Measurements from ENCODE around the gene WWC2. TPM values are rescaled to one million over a fixed set of nuclear protein-coding genes. Genes with fewer than 3 reads are reported as not detected.
"Not testable (repeated sequence)": the region's sequence is repeated elsewhere in the genome, so short reads cannot be mapped to it uniquely, and the experiment has no call there.

Gene WWC2
- total RNA-seq, 1 experiment from 2014 or later, result 16.0 TPM

DNA sequence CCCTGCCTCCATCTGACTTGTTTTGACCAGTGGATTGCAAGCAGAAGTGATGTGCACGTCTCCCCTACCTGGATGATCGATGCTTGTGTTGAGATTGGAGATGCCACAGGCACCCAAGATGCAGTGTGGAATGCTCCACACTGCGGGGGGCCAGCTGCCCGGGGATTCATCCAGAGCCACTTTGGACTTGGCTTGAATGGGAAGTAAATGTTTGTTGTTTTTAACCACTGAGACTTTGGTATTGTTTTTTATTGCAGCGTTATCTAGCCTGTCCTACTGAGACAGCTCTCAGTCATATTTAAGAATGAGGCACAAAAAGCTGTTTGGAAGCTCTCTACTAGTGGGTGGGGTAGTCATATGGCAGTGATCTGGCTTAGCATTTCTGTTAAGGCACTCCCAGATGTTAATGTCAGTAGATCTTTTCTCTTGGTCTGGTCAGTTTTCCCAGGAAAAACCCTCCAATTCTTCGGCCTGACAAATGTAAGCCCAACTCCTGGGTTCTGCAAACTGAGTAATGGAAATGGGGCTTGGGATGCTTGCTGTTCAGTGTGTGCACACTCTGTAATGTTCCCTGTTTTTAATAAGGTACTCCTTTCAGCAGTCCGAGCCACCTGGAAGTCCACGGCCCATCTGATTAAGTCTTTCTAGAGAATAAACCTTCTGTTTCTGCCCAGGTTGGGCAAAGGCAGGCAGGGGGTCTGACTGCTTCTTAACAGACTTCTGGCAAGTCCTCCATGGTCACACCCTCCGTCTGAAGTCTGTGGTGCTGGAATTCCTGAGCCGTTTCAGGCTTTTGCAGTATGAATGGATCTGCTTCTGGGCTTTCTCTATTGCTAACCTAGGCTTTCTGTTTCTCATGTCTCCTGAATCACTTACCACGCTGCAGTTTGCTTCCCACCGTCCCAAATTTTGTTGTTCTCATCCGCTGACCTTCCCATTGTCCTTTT, 74.8 kb downstream of the WWC2 start:
- Histone ChIP-seq H3K4me3 (no peak overlapping the region), H3K27me3 (no peaks in the 10 kb centered on the region), H3K9me3 (no peaks in the 10 kb centered on the region), H3K36me3 (no peaks in the 10 kb centered on the region)
- peak; percentile 38 for DNase-seq

DNA sequence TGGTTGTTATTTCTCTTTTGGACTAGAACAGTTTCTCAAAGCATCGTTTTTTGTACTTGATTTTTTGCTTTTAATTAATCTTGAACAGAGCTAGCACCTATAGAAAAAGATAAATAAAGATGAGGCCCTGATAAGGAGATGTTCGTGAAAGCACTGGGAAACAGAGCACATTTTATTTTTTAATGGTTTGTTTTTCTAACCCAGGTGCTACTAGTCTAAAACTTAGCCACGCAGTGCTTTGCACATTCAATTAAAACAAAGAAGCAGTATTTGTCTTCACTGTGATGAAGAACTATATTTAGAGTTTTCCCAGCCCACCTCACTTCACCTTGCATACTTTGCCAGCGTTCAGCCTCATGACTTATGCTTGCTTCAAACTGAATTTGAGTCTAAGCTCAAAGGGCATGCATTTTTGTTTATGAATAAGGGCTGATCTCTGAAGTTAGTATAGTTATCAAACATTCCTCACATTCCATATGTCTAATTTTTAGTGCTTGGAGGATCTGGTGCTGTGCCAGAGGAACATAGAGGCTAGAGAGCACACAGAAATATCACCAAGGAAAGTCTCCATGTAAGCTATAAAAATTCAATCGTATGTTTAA, 76.7 kb downstream of the WWC2 start:
- no peaks in the 10 kb centered on the region for H3K9me3 ChIP-seq
- H3K36me3 ChIP-seq, result no peaks in the 10 kb centered on the region
- DNase-seq, result peak; percentile 8
- H3K27me3 ChIP-seq, result no peaks in the 10 kb centered on the region
- H3K4me3 ChIP-seq, result no peak overlapping the region

DNA sequence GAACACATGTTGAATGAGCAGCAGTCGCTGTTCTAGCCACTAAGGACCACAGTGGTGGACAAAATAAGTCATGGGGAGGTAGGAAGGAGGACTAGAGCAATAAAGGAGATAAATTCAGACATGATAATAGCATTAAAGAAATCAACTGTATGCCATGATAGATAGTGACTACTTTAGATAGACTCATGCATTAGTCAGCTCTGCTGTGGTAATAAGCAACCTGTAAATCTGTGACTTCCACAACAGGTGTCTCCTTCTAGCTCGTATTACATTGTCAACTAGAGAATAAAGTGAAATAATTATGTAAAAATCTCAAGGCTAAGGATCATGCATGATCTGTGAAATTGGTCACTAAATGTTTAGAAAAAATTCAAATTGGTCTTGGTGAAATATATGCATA, 77.9 kb downstream of the WWC2 start:
- no peak overlapping the region for H3K4me3 ChIP-seq
- H3K36me3 ChIP-seq, result no peaks in the 10 kb centered on the region
- no peaks in the 10 kb centered on the region for H3K9me3 ChIP-seq
- H3K27me3 ChIP-seq, result no peaks in the 10 kb centered on the region
- no peak for DNase-seq

DNA sequence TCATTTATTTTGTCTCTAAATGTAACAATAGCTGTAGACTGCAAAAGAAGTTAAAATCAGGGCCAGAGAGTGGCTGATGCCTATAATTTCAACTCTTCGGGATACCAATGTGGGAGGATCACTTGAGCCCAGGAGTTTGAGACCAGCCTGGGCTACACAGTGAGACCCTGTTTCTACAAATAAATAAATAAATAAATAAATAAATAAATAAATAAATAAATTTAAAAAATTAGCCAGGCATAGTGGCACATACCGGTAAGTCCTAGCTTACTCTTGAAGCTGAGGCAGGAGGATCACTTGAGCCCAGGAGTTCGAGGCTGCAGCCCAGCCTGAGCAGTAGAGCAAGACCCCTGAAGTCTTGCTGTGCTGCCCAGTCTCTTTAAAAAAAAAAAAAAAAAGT, 79.1 kb downstream of the WWC2 start:
- no peaks in the 10 kb centered on the region for H3K27me3 ChIP-seq
- no peak overlapping the region for H3K4me3 ChIP-seq
- no peaks in the 10 kb centered on the region for H3K9me3 ChIP-seq
- DNase-seq, result no peak
- no peaks in the 10 kb centered on the region for H3K36me3 ChIP-seq

DNA sequence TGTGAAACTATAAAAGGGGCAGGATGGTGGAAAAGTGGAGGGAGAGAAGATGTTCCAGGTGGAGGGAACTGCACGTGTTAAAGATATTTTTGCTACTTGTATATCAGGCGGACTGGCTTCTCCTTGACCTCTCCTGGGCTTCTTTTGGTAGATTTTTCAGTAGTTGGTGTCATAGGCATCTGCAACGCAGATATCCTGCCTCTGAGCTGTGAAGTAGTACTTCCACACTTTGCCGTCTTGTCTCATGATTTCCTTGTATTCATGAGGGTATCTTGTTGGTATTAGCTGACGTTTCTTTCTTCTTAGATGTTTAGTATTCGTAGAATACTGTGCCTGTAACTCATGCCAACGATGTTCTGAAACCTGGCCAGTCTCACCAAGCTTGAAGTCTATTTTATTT, 81.0 kb downstream of the WWC2 start:
- no peak for DNase-seq
- Histone ChIP-seq H3K9me3 (no peaks in the 10 kb centered on the region), H3K4me3 (no peak overlapping the region), H3K36me3 (no peaks in the 10 kb centered on the region), H3K27me3 (no peaks in the 10 kb centered on the region)

DNA sequence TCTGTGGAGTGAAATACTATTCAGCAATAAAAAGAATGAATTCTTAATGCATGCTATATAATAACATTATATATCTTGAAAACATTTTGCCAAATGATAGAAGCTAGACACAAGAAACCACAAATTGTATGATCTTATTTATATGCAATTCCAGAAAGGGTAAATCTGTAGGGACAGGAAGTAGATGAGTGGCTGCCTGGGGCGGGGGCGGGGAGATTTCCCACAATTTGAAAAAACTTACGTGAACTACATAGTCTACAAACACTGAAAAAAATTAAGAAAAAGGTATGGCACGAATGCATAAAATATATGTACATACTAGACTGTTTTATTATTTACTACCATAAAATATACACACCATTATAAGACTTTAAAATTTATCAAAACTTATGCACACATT, 81.6 kb downstream of the WWC2 start:
- Histone ChIP-seq H3K27me3 (no peaks in the 10 kb centered on the region), H3K9me3 (no peaks in the 10 kb centered on the region), H3K4me3 (no peak overlapping the region), H3K36me3 (no peaks in the 10 kb centered on the region)
- DNase-seq, result no peak

DNA sequence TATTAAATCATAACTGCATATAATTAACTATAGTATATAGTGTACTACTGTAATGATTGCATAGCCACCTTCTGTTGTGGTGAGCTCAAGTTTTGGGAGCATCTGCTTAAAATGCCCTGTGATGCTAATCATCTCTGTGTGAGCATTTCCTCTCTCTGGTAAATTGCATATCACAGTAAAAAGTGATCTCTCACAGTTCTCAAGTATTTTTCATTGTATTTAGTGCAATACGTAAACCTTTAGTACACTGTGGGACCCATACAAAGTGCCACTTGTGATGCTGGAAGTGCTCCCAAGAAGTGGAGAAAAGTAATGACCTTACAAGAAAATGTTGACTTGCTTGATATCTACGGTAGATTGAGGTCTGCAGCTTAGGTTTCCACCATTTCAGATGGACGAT, 82.0 kb downstream of the WWC2 start:
- Histone ChIP-seq H3K4me3 (no peak overlapping the region), H3K9me3 (no peaks in the 10 kb centered on the region), H3K36me3 (no peaks in the 10 kb centered on the region), H3K27me3 (no peaks in the 10 kb centered on the region)
- DNase-seq, result no peak

DNA sequence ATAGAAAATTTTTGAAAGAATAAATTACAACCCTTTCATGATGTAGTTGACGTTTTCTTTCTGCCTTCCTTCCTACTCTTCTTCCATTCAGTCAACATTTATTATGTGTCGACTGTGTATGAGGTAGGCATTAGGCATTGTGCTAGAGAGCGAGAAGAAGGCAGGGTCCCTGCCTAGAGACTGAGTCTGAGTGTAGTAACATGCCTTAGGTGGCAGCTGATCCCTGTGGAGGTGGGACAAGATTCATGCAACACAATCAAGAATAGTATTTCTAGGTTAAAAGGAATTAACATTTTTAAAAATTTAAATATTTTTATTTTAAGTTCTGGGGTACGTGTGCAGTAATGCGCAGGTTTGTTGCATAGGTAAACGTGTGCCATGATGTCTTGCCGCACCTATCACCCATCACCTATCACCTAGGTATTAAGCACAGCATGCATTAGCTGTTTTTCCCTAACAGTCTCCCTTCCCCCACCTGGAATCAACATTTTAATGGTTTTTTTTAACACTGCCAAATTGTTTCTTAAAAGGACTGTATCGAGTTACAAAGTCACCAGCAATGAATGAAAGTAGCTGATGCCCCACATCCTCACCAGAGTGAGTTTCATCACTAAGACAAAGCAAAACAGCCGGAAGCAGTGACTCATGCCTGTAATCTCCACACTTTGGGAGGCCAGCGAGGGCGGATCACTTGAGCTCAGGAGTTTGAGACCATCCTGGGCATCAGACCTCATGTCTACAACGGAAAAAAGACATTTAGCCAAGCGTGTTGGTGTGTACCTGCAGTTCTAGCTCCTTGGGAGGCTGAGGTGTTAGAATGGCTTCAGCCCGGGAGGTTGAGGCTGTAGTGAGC, 84.0 kb downstream of the WWC2 start:
- no peaks in the 10 kb centered on the region for H3K9me3 ChIP-seq
- no peak overlapping the region for H3K4me3 ChIP-seq
- no peaks in the 10 kb centered on the region for H3K36me3 ChIP-seq
- DNase-seq, result peak; percentile 75
- H3K27me3 ChIP-seq, result no peaks in the 10 kb centered on the region

DNA sequence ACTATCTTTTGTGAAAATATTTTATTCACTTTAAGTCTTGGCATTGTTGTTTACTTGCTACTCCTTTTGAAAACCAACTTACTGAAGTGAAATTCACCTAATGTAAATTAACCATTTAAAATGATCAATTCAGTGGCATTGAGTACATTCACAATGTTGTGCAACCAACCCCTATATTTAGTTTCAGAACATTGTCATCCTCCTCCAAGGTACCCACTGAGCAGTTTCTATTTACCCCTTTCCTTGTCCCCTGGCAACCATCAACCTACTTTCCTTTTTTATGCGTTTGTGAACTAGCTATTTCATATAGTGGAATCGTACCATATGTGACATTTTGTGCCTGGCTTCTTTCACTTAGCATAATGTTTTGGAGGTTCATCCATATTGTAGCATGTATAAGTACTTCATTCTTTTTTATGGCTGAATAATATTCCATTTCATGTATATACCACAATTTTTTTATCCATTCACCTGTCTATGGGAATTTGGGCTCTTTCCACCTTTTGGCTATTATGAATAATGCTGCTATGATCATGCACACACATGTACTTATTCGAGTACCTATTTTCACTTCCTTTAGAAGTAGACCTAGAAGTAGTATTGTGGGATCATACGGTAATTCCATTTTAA, 85.0 kb downstream of the WWC2 start:
- no peak for DNase-seq
- H3K9me3 ChIP-seq, result no peaks in the 10 kb centered on the region
- no peaks in the 10 kb centered on the region for H3K36me3 ChIP-seq
- H3K4me3 ChIP-seq, result no peak overlapping the region
- no peaks in the 10 kb centered on the region for H3K27me3 ChIP-seq

DNA sequence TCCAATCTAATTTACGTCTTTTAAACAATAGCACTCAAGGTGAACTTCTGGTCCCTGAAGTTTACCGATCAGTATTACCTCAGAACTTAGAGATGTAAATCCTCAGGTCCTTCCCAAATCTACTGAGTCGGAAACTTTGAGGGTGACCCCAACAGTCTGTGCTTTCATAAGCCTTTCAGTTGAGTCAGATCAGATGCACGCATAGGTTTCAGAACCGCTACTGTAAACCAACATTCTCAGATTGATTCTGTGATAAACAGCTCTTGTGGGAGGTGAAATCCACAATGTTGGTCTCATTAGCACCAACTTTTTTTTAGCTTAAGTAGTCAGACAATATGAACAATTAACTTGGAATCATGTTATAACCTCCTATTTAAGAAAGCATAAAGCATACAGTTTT, 86.0 kb downstream of the WWC2 start:
- no peak for DNase-seq
- Histone ChIP-seq H3K36me3 (no peaks in the 10 kb centered on the region), H3K9me3 (no peaks in the 10 kb centered on the region), H3K4me3 (no peak overlapping the region), H3K27me3 (no peaks in the 10 kb centered on the region)

DNA sequence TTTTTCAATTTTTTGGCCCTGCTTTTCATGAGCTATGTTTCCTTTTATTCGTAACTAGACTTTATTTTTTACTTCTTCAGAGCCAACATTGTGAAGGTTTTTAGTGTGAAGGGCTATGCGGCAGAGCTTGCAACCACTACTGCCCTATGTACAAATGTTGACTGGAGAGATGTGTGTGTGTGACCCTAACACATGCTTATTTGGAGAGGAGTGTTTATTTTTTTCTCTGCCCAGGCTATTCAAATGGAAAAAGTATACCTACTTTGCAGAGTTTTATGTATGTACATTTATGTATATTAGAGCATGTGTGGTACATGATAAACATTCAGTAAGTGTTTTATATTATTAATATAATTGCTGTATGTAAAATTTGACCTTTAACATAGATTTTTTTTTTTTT, 86.5 kb downstream of the WWC2 start:
- Histone ChIP-seq H3K4me3 (no peak overlapping the region), H3K27me3 (no peaks in the 10 kb centered on the region), H3K36me3 (no peaks in the 10 kb centered on the region), H3K9me3 (no peaks in the 10 kb centered on the region)
- no peak for DNase-seq

DNA sequence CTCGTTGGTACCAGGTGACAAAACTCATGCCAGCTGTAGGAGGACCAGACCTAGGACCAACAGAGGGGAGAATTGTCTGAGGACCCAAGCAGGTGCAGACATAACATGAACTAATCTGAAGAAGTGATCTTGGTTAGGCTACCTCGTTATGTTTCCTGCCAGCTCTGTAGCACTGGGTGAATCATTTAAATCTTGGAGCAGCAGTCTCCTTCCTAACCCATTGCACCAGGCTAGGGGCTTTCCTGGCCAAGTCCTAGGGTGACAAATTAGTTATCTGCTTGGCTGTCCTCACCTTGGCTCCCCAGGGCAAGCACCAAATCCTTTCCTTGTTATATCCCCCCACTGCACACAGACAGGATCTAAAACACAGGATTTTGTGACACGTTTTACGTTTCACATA, 87.8 kb downstream of the WWC2 start:
- H3K27me3 ChIP-seq, result no peaks in the 10 kb centered on the region
- no peaks in the 10 kb centered on the region for H3K9me3 ChIP-seq
- H3K4me3 ChIP-seq, result no peak overlapping the region
- no peak for DNase-seq
- no peaks in the 10 kb centered on the region for H3K36me3 ChIP-seq

DNA sequence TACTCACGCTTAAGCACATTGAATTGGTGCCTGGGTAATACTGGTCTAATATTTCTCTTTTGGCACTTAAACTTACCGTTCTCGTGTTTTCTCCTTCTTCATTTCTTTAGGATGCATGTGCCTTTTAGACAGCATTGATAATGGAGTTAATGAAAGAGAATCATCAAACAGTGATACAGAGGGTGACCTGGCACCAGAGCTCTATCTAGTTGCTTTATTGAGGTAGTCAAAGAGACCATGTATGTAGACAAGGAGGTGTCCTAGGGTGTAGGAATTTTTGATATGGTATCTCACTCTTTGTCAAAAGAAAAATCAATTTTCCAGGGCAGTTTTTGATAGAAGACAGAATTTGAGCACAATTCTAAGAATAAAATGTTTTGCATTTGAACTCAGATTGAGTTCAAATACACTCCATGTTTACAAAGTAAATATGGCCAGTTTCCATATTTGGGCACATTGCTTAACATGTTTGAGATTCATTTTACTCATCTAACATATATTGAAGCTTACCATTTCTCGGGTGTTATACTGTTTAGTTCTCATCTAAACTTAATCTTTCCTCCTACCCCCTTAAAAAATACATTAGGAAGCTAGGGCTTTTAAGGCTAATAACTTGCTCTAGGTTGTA, 92.0 kb downstream of the WWC2 start:
- DNase-seq, result no peak
- Histone ChIP-seq H3K27me3 (no peaks in the 10 kb centered on the region), H3K4me3 (no peak overlapping the region), H3K36me3 (no peaks in the 10 kb centered on the region), H3K9me3 (no peaks in the 10 kb centered on the region)

DNA sequence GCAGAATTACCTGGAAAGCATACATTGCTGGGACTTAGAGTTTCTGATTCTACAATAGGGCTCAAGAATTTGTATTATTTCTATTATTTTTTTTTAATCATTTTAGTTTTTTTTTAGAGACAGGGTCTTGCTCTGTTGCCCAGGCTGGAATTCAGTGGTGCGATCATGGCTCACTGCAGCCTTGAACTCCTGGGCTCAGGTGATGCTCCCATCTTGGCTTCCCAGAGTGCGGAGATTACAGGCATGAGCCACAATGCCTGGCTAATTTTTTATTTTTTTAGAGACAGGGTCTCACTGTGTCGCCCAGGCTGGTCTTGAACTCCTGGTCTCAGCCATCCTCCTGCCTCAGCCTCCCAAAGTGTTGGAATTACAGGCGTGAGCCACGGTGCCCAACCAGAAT, 92.6 kb downstream of the WWC2 start:
- no peak for DNase-seq
- Histone ChIP-seq H3K27me3 (no peaks in the 10 kb centered on the region), H3K4me3 (no peak overlapping the region), H3K9me3 (no peaks in the 10 kb centered on the region), H3K36me3 (no peaks in the 10 kb centered on the region)

DNA sequence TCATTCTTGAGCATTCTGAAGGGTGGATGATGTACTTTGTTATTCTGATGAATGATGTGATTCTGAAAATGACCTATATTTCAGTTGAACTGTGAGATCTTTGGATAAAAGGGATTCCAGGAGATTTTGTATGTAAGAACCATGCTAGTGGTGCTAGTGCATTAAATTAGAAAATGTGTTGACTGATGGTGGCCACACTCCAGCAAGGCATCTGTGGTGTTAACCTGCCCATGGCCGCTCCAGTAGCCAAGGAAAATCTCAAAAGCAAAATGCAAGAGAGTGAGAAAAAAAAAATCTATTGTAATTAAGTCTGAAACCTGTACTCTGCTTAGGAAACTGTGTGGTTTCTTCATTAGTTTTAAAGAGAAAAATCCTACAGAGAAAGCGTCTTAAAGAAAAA, 93.5 kb downstream of the WWC2 start:
- H3K27me3 ChIP-seq, result no peaks in the 10 kb centered on the region
- no peaks in the 10 kb centered on the region for H3K9me3 ChIP-seq
- H3K4me3 ChIP-seq, result no peak overlapping the region
- DNase-seq, result no peak
- H3K36me3 ChIP-seq, result no peaks in the 10 kb centered on the region

DNA sequence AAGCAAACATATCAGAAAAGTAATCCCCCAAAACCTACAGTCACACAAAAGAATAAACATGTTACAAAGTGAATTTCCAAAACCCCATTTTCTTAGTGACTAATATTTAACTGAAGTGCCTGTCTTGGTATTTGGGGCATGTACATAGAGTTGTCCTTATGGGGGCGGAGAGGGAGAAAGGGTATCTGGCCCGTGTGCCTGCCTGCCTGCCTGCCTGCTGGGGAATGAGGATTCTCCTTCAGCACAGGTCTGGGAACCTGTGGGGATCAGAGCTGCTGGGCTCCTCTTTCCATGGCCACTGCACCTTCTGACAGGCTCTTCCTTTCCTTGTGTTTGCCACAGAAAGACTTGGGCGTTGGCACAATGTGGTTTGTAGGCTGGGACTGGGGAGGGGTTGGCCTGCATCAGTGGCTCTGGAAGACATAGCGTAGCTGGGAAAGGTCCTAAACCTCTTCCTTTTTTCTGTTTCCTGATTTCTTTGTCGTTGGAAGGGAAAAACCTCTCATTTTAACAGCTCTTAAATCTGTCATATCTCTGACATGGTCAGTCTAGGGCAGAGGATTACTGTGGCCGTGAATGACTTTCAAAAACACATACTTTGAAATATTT, 94.8 kb downstream of the WWC2 start:
- H3K27me3 ChIP-seq, DNase-seq, H3K4me3 ChIP-seq, H3K9me3 ChIP-seq, H3K36me3 ChIP-seq: not testable (repeated sequence)

All from MG63 (cell line).